GM12892 (cell line): Measurements from ENCODE around the gene NPAS3.

Source experiments
- POLR2A ChIP-seq: IDR thresholded peaks from 2 replicates; pipeline ENCODE4 v1.6.1; 2011; ENCODE audit warnings: low read depth, low read length, control low read depth
- POLR2AphosphoS5 ChIP-seq: IDR thresholded peaks from 2 replicates; pipeline ENCODE4 v1.6.1; 2011; ENCODE audit warnings: low read depth, low read length, control low read depth
- TAF1 ChIP-seq: IDR thresholded peaks from 2 replicates; pipeline ENCODE4 v1.6.1; 2011; ENCODE audit warnings: low read depth, mild to moderate bottlenecking, control low read depth, low read length, borderline replicate concordance

GRCh38 chr14:33210311-33210710 lies 271.6 kb downstream of the NPAS3 start:
- TF ChIP-seq POLR2AphosphoS5 (no peak), POLR2A (no peak), TAF1 (no peak)
